K562 (cell line): ENCODE results near the gene KLHL29. TPM values are rescaled to one million over a fixed set of nuclear protein-coding genes. Genes with fewer than 3 reads are reported as not detected.

Experiments used
- ATAC-seq: fragments of 200-7000 bp; cut with Tn5 transposase; 3 replicates; pipeline ENCODE4 v1.9.1; 2020; ENCODE audit warnings: moderate library complexity
- BruUV-seq: library from RNA; stranded (reverse); fragments of 400-500 nt; replicated peaks from 2 replicates; lab custom pipeline; 2021; lab: Mats Ljungman, UMichigan
- CTCF ChIA-PET: fragments of 300-600 bp; formaldehyde crosslinking; extraction: SDS; loops from one replicate; lab custom pipeline; 2021; ENCODE audit warnings: low intra/inter-chr PET ratio; lab: Yijun Ruan, JAX
- POLR2A ChIA-PET: fragments of 300-600, 350-650 bp; sonication (Branson Sonifier 250); formaldehyde crosslinking; extraction: SDS; loops from one replicate; lab custom pipeline; 2021; ENCODE audit warnings: antibody characterized with exemption, inconsistent platforms; lab: Yijun Ruan, JAX
- DNase-seq, 4 experiments: peaks; one replicate each; pipeline versions ENCODE4 v3.0.0 to v3.0.0-alpha.2; 2011 to 2018; ENCODE audit warnings: low spot score in 3 of 4, mixed read lengths in 3 of 4; ENCODE audit errors: extremely low read depth in 1 of 4
- FAIRE-seq: peaks from 2 replicates; lab custom pipeline; 2011; peaks lifted over from hg19 to GRCh38; lab: Jason Lieb, UNC
- H2AFZ ChIP-seq: 2 replicates; pipeline ENCODE4 v1.6.0; 2011; ENCODE audit warnings: low read depth, low read length, control low read depth, inconsistent platforms
- H3K27ac ChIP-seq: fragments of 200-600 bp; 3 replicates; pipeline ENCODE4 v1.8.0; 2011; ENCODE audit warnings: low read depth, mild to moderate bottlenecking, control low read depth, inconsistent platforms, low read length, moderate library complexity, mixed read lengths; ENCODE audit errors: extremely low read depth
- H3K27me3 ChIP-seq, 2 experiments: fragments of 300-600 bp in 1 of 2; 2 replicates in 1 of 2; 3 replicates in 1 of 2; pipeline versions ENCODE4 v1.6.0 to v1.8.0; 2011; ENCODE audit warnings: inconsistent platforms in 2 of 2, low read length in 2 of 2, mild to moderate bottlenecking in 1 of 2, mixed read lengths in 1 of 2, moderate library complexity in 1 of 2; ENCODE audit not compliant: control insufficient read depth in 2 of 2, insufficient read depth in 2 of 2
- H3K36me3 ChIP-seq: fragments of 300-600 bp; 3 replicates; pipeline ENCODE4 v1.8.0; 2011; ENCODE audit warnings: mild to moderate bottlenecking, low read length, inconsistent platforms; ENCODE audit not compliant: control insufficient read depth, insufficient read depth
- H3K4me1 ChIP-seq, 2 experiments: fragments of 200-600 bp in 1 of 2; replicated peaks in 1 of 2; 2 replicates in 1 of 2; 3 replicates in 1 of 2; pipeline versions ENCODE4 v1.5.1 to v1.8.0; 2011; ENCODE audit warnings: inconsistent platforms in 2 of 2, low read length in 2 of 2, mild to moderate bottlenecking in 1 of 2, mixed read lengths in 1 of 2, moderate library complexity in 1 of 2; ENCODE audit not compliant: control insufficient read depth in 2 of 2, insufficient read depth in 2 of 2
- H3K4me2 ChIP-seq: 2 replicates; pipeline ENCODE4 v1.6.1; 2011; ENCODE audit warnings: low read length, control low read depth, inconsistent platforms, mixed read lengths; ENCODE audit not compliant: insufficient read depth
- H3K4me3 ChIP-seq: fragments of 200-600 bp; sonication (generic), shearing (Covaris generic); 2 replicates; pipeline ENCODE4 v1.5.1; 2016; ENCODE audit warnings: control low read depth, inconsistent platforms
- H3K79me2 ChIP-seq: fragments of 200-600 bp; 3 replicates; pipeline ENCODE4 v1.8.0; 2011; ENCODE audit warnings: low read length, inconsistent platforms; ENCODE audit not compliant: control insufficient read depth, insufficient read depth
- H3K9ac ChIP-seq, 2 experiments: 2 replicates each; pipeline versions ENCODE4 v1.6.0 to v1.6.1; 2011; ENCODE audit warnings: low read depth in 2 of 2, low read length in 2 of 2, control low read depth in 1 of 2, inconsistent platforms in 1 of 2, mild to moderate bottlenecking in 1 of 2, mixed read lengths in 1 of 2; ENCODE audit not compliant: insufficient read depth in 1 of 2
- H3K9me1 ChIP-seq: one replicate; pipeline ENCODE4 v1.6.0; 2011; ENCODE audit warnings: inconsistent platforms, mild to moderate bottlenecking, low read length, moderate library complexity; ENCODE audit not compliant: control insufficient read depth, insufficient read depth
- H3K9me3 ChIP-seq: replicated peaks from 2 replicates; pipeline ENCODE4 v1.5.1; 2011; ENCODE audit warnings: low read depth, low read length, inconsistent platforms; ENCODE audit not compliant: control insufficient read depth, insufficient read depth
- H4K20me1 ChIP-seq: replicated peaks from 2 replicates; pipeline ENCODE4 v1.6.1; 2011; ENCODE audit warnings: low read length, inconsistent platforms, mixed read lengths; ENCODE audit not compliant: control insufficient read depth, insufficient read depth
- ATF7 ChIP-seq: fragments of 450-650 bp; IDR thresholded peaks from 2 replicates; pipeline ENCODE4 v1.7.1; 2014; ENCODE audit warnings: mild to moderate bottlenecking, moderate library complexity
- CCAR2 ChIP-seq: fragments of 200-400 bp; formaldehyde crosslinking; IDR thresholded peaks from 2 replicates; pipeline ENCODE4 v1.6.1; 2017; ENCODE audit warnings: mild to moderate bottlenecking, low read depth, low read length
- HCFC1 ChIP-seq: IDR thresholded peaks from 2 replicates; pipeline ENCODE4 v1.6.1; 2012; ENCODE audit warnings: low read depth, low read length, improper control_type of control experiment
- HEY1 ChIP-seq: fragments of 250-450 bp; sonication (Bioruptor Pico); IDR thresholded peaks from 2 replicates; pipeline ENCODE4 v1.5.0; 2020; ENCODE audit warnings: mild to moderate bottlenecking, moderate library complexity, borderline replicate concordance
- HMG20B ChIP-seq: fragments of 250-450 bp; sonication (Bioruptor Pico); IDR thresholded peaks from 2 replicates; pipeline ENCODE4 v1.5.0; 2021; ENCODE audit warnings: mild to moderate bottlenecking
- KAT7 ChIP-seq: sonication (generic); formaldehyde crosslinking; IDR thresholded peaks from 2 replicates; pipeline ENCODE4 v1.8.0; 2022; ENCODE audit warnings: missing genetic modification reagents, mild to moderate bottlenecking, borderline replicate concordance
- NCOA6 ChIP-seq: fragments of 450-650 bp; IDR thresholded peaks from 2 replicates; pipeline ENCODE4 v1.6.1; 2017; ENCODE audit warnings: mild to moderate bottlenecking
- NR2F6 ChIP-seq: fragments of 450-650 bp; formaldehyde crosslinking; IDR thresholded peaks from 2 replicates; pipeline ENCODE4 v1.4.0; 2020; ENCODE audit warnings: mild to moderate bottlenecking
- PRDM10 ChIP-seq: fragments of 450-650 bp; IDR thresholded peaks from 2 replicates; pipeline ENCODE4 v1.6.1; 2018; ENCODE audit not compliant: partially characterized antibody
- PURB ChIP-seq: sonication (generic); formaldehyde crosslinking; IDR thresholded peaks from 2 replicates; pipeline ENCODE4 v1.9.0; 2021; ENCODE audit warnings: low read depth, mild to moderate bottlenecking, missing genetic modification reagents
- SMAD4 ChIP-seq: fragments of 250-450 bp; sonication (Bioruptor Pico); conservative IDR thresholded peaks from 2 replicates; pipeline ENCODE4 v1.8.0; 2021; ENCODE audit warnings: inconsistent platforms, mild to moderate bottlenecking, moderate library complexity
- SRSF3 ChIP-seq: fragments of 200-400 bp; formaldehyde crosslinking; IDR thresholded peaks from 2 replicates; pipeline ENCODE4 v1.6.1; 2016; ENCODE audit warnings: mild to moderate bottlenecking, low read length, moderate library complexity; ENCODE audit not compliant: insufficient read depth
- TCFL5 ChIP-seq: fragments of 250-450 bp; sonication (Bioruptor Pico); conservative IDR thresholded peaks from 2 replicates; pipeline ENCODE4 v1.6.1; 2021; ENCODE audit warnings: mild to moderate bottlenecking, moderate library complexity, matching md5 sums
- THAP7 ChIP-seq: fragments of 250-450 bp; sonication (Bioruptor Pico); IDR thresholded peaks from 2 replicates; pipeline ENCODE4 v1.5.0; 2021
- U2AF1 ChIP-seq: fragments of 200-400 bp; formaldehyde crosslinking; optimal IDR thresholded peaks from 2 replicates; pipeline ENCODE3; 2017; ENCODE audit warnings: mild to moderate bottlenecking, low read depth, low read length, moderate library complexity
- ZNF224 ChIP-seq: sonication (generic); formaldehyde crosslinking; IDR thresholded peaks from 2 replicates; pipeline ENCODE4 v1.8.0; 2022; ENCODE audit warnings: mild to moderate bottlenecking, missing genetic modification reagents
- ZNF23 ChIP-seq: fragments of 250-450 bp; sonication (Bioruptor Pico); IDR thresholded peaks from 2 replicates; pipeline ENCODE4 v1.4.0; 2020; ENCODE audit warnings: mild to moderate bottlenecking
- ZNF408 ChIP-seq: fragments of 250-450 bp; sonication (Bioruptor Pico); IDR thresholded peaks from 2 replicates; pipeline ENCODE4 v1.4.0; 2020; ENCODE audit warnings: low read depth, mild to moderate bottlenecking, moderate library complexity
- ZNF717 ChIP-seq: fragments of 250-450 bp; sonication (Bioruptor Pico); IDR thresholded peaks from 2 replicates; pipeline ENCODE4 v1.5.0; 2021
- ZZZ3 ChIP-seq: fragments of 450-650 bp; IDR thresholded peaks from 2 replicates; pipeline ENCODE4 v1.6.1; 2016; ENCODE audit warnings: antibody characterized with exemption, mild to moderate bottlenecking, moderate library complexity
- WGBS: fragments of 100-300 bp; shearing (Covaris generic); methylation state at CpG from one replicate; pipeline ENCODE4 v1.1.6; 2016; ENCODE audit warnings: low coverage, mixed read lengths; ENCODE audit not compliant: insufficient coverage; ENCODE audit errors: missing lambda C conversion rate; 5-methylcytosine and 5-hydroxymethylcytosine counted together
- in situ Hi-C: fragments of 300-500 bp; cut with MboI; formaldehyde crosslinking; loops from 4 replicates; pipeline ENCODE4 v1.15.0; 2018; ENCODE audit warnings: inconsistent platforms, mixed read lengths
- intact Hi-C: fragments of 100-400 bp; cut with micrococcal nuclease; formaldehyde crosslinking; loops from 2 replicates; pipeline ENCODE4 v1.14.2; 2022
- polyA plus RNA-seq, 8 experiments: library from polyadenylated mRNA; depleted of rRNA in 4 of 8; stranded (reverse) in 5 of 8; unstranded in 3 of 8; fragments of >200 nt; fragmentation: Nextera tagmentation in 2 of 8; fragmentation: Illumina TruSeq in 1 of 8; extraction: Ambion mirVana in 2 of 8; extraction: Trizol in 1 of 8; gene quantifications; 2 replicates each; pipeline versions ENCODE4 v1.2.1 to v1.2.3, GENCODE V29; 2011 to 2014; ENCODE audit warnings: inconsistent platforms in 1 of 8, missing spikeins in 1 of 8
- total RNA-seq, 7 experiments: library from RNA; depleted of rRNA in 6 of 7; stranded (reverse); fragments of >200 nt in 6 of 7; fragmentation: Illumina TruSeq in 2 of 7; extraction: Trizol in 2 of 7; gene quantifications; 2 replicates each; pipeline versions ENCODE4 v1.2.1 to v1.2.3, GENCODE V29; 2011 to 2021; ENCODE audit warnings: low replicate concordance in 1 of 7

Gene KLHL29
- total and polyA plus RNA-seq, 9 of the 15 experiments (the other 6 are each of a cell fraction or from before 2014, with no cell fraction given), result 0.03 to 0.31 (median 0.08) TPM; not detected in 1

- Histone ChIP-seq H3K4me1 (peaks cover 0 to 5% of the 10 kb centered on the region in 2 experiments; a peak in 2 of 5 replicates), H3K27ac (no peak overlapping the region), H3K9me3 (no peaks in the 10 kb centered on the region), H3K36me3 (no peaks in the 10 kb centered on the region), H3K4me3 (no peak overlapping the region), H3K9ac (no peak overlapping the region), H4K20me1 (peaks cover 5% of the 10 kb centered on the region; the same call in 1 of the 2 replicates), H2AFZ (no peak overlapping the region), H3K79me2 (no peaks in the 10 kb centered on the region)
- DNase-seq (no peak), ATAC-seq (no peak), FAIRE-seq (no peak)
- in situ Hi-C loops (no loop called here), intact Hi-C loops (no loop called here)
- WGBS, result 1% methylated on average over 12 of the region's 13 CpGs
- no peak for TF ChIP-seq NR2F6 (CRISPR knock-in tag)
- no peak for TF ChIP-seq TCFL5
- TF ChIP-seq HEY1 (CRISPR knock-in tag), result no peak
- TF ChIP-seq HMG20B, result no peak
- TF ChIP-seq ZNF224 (CRISPR knock-in tag), result no peak
- TF ChIP-seq SMAD4 (CRISPR knock-in tag), result no peak
- no peak for TF ChIP-seq PURB
- TF ChIP-seq ATF7, result no peak
- no peak for TF ChIP-seq ZNF408 (CRISPR knock-in tag)
- no peak for TF ChIP-seq THAP7 (CRISPR knock-in tag)
- TF ChIP-seq CCAR2, result no peak
- TF ChIP-seq HCFC1, result no peak
- no peak for TF ChIP-seq SRSF3
- TF ChIP-seq NCOA6, result no peak
- TF ChIP-seq ZNF23 (CRISPR knock-in tag), result no peak
- no peak for TF ChIP-seq PRDM10
- no peak for TF ChIP-seq U2AF1
- no peak for TF ChIP-seq ZZZ3
- no peak for TF ChIP-seq ZNF717 (CRISPR knock-in tag)
- TF ChIP-seq KAT7 (CRISPR knock-in tag), result no peak
- TF ChIP-seq, all 486 proteins: peak for 0
- H3K4me2 ChIP-seq, result no peak overlapping the region
- H3K9me1 ChIP-seq, result no peaks in the 10 kb centered on the region
- CTCF ChIA-PET, result no interaction called here
- POLR2A ChIA-PET, result interaction anchor here (0.5 to 0.9 kb wide), 2 partner anchors 9 to 16 kb away, joined by 3 to 4 read pairs; no protein-coding TSS in a partner anchor
- BruUV-seq, result no TSS peak
- H3K27me3 ChIP-seq, result peaks cover 41 to 92% of the 10 kb centered on the region in 2 experiments; a peak in 3 of 5 replicates
Observed at GRCh38 chr2:23546913-23547312, 161.9 kb downstream of the KLHL29 start.
